HG03354 (cell line): ENCODE data around the gene FHOD1.
A peak's percentile ranks its signal among the peaks of the same experiment; 100 is the strongest.

Experiments used
- ATAC-seq: cut with Tn5 transposase; IDR thresholded peaks from one replicate; pipeline ENCODE4 v1.9.1; 2021; ENCODE audit warnings: mild to moderate bottlenecking; ENCODE audit not compliant: unreplicated experiment, poor library complexity, severe bottlenecking

Gene FHOD1

GRCh38 chr16:67252609-67253497 lies 5.6 kb upstream of the FHOD1 start:
- no peak for ATAC-seq

- no peak for ATAC-seq
These were observed 2.7 kb upstream of the FHOD1 start for GRCh38 chr16:67250045-67250327.

GRCh38 chr16:67249178-67250044 lies 2.1 kb upstream of the FHOD1 start:
- ATAC-seq, result no peak

GRCh38 chr16:67248401-67249177 lies 1.3 kb upstream of the FHOD1 start, which contains the start of gene SLC9A5:
Gene SLC9A5, plus strand, starts transcription at chr16:67248979. Its CDS starts 36 bp downstream, at chr16:67249015.
- ATAC-seq, result no peak

GRCh38 chr16:67248073-67248400 lies 756 bp upstream of the FHOD1 start:
- ATAC-seq, result no peak

GRCh38 chr16:67246756-67247191 lies 507 bp downstream of the FHOD1 start:
- peak; percentile 15 for ATAC-seq

GRCh38 chr16:67246081-67246755 lies 1.1 kb downstream of the FHOD1 start:
- ATAC-seq, result peak; percentile 24

- ATAC-seq, result no peak
These were observed 1.6 kb downstream of the FHOD1 start for GRCh38 chr16:67245674-67246080.

GRCh38 chr16:67245186-67245585 lies 2.1 kb downstream of the FHOD1 start:
- ATAC-seq, result no peak

- ATAC-seq, result peak; percentile 60
These were observed 2.7 kb downstream of the FHOD1 start for GRCh38 chr16:67244387-67245185.

- ATAC-seq, result no peak
These were observed 3.8 kb downstream of the FHOD1 start for GRCh38 chr16:67243481-67243880.

GRCh38 chr16:67242138-67242730 lies 5.0 kb downstream of the FHOD1 start:
- ATAC-seq, result no peak

GRCh38 chr16:67241008-67241900 lies 6.0 kb downstream of the FHOD1 start:
- ATAC-seq, result no peak

- ATAC-seq, result no peak
These were observed 6.8 kb downstream of the FHOD1 start for GRCh38 chr16:67240506-67240905.

- ATAC-seq, result no peak
These were observed 8.3 kb downstream of the FHOD1 start for GRCh38 chr16:67238806-67239470.

GRCh38 chr16:67238278-67238575 lies 9.1 kb downstream of the FHOD1 start:
- ATAC-seq, result no peak
